ENCODE measurements around the gene LLGL2.

Gene LLGL2

GRCh38 chr17:75553295-75554110, 28.0 kb downstream of the LLGL2 start:
- DNase-seq = no peak

GRCh38 chr17:75555679-75556153, 30.2 kb downstream of the LLGL2 start:
- DNase-seq = no peak

- DNase-seq = no peak
These were observed 31.8 kb downstream of the LLGL2 start for GRCh38 chr17:75557075-75557851.

GRCh38 chr17:75557852-75558665, 32.6 kb downstream of the LLGL2 start:
- DNase-seq = no peak

GRCh38 chr17:75558666-75559530, 33.4 kb downstream of the LLGL2 start:
- DNase-seq = no peak

GRCh38 chr17:75559958-75560533, 34.5 kb downstream of the LLGL2 start:
- DNase-seq = no peak

GRCh38 chr17:75561927-75562603, 36.6 kb downstream of the LLGL2 start:
- no peak for DNase-seq

GRCh38 chr17:75563063-75563758, 37.7 kb downstream of the LLGL2 start:
- no peak for DNase-seq

- DNase-seq = no peak
These were observed 38.7 kb downstream of the LLGL2 start for GRCh38 chr17:75564195-75564594.

GRCh38 chr17:75565066-75565465, 39.6 kb downstream of the LLGL2 start:
- no peak for DNase-seq

GRCh38 chr17:75565618-75566017, 40.1 kb downstream of the LLGL2 start:
- no peak for DNase-seq

- no peak for DNase-seq
These were observed 40.9 kb downstream of the LLGL2 start for GRCh38 chr17:75566416-75566815.

- no peak for DNase-seq
These were observed 41.3 kb downstream of the LLGL2 start for GRCh38 chr17:75566834-75567233.

GRCh38 chr17:75568412-75569255, 43.1 kb downstream of the LLGL2 start:
- no peak for DNase-seq

GRCh38 chr17:75570034-75570676, 44.7 kb downstream of the LLGL2 start:
- DNase-seq = no peak

- no peak for DNase-seq
These were observed 45.3 kb downstream of the LLGL2 start for GRCh38 chr17:75570772-75571171.

GRCh38 chr17:75571197-75571884, 45.8 kb downstream of the LLGL2 start:
- DNase-seq = no peak

GRCh38 chr17:75571885-75572215, 46.4 kb downstream of the LLGL2 start:
- DNase-seq = no peak
